NCI-H2171 (cell line): ENCODE data around the gene INF2.

Experiments
- DNase-seq: peaks from one replicate; lab custom pipeline; 2025; lab: John Stamatoyannopoulos, UW

Gene INF2

GRCh38 chr14:104689881-104690711 is 678 bp downstream of the INF2 start:
- DNase-seq = no peak

- no peak for DNase-seq
Observed at GRCh38 chr14:104690861-104691455, 1.5 kb downstream of the INF2 start.

- no peak for DNase-seq
Observed at GRCh38 chr14:104691546-104692260, 2.3 kb downstream of the INF2 start.

- DNase-seq = no peak
Observed at GRCh38 chr14:104692261-104692938, 3.0 kb downstream of the INF2 start.

GRCh38 chr14:104692939-104693315 is 3.5 kb downstream of the INF2 start:
- no peak for DNase-seq

GRCh38 chr14:104693482-104694431 is 4.3 kb downstream of the INF2 start:
- no peak for DNase-seq

GRCh38 chr14:104694475-104694950 is 5.1 kb downstream of the INF2 start:
- DNase-seq = no peak

GRCh38 chr14:104694991-104695659 is 5.7 kb downstream of the INF2 start:
- no peak for DNase-seq

GRCh38 chr14:104695660-104696000 is 6.2 kb downstream of the INF2 start:
- DNase-seq = no peak

- DNase-seq = no peak
Observed at GRCh38 chr14:104696671-104697316, 7.4 kb downstream of the INF2 start.

GRCh38 chr14:104697317-104697703 is 7.9 kb downstream of the INF2 start:
- no peak for DNase-seq

- DNase-seq = no peak
Observed at GRCh38 chr14:104697892-104698583, 8.6 kb downstream of the INF2 start.

GRCh38 chr14:104698688-104699425 is 9.4 kb downstream of the INF2 start:
- no peak for DNase-seq

GRCh38 chr14:104699426-104699748 is 10.0 kb downstream of the INF2 start:
- no peak for DNase-seq

- no peak for DNase-seq
Observed at GRCh38 chr14:104700225-104700651, 10.8 kb downstream of the INF2 start.

- DNase-seq = no peak
Observed at GRCh38 chr14:104700747-104701217, 11.4 kb downstream of the INF2 start.

- DNase-seq = no peak
Observed at GRCh38 chr14:104701383-104702076, 12.1 kb downstream of the INF2 start.

- no peak for DNase-seq
Observed at GRCh38 chr14:104702106-104702505, 12.7 kb downstream of the INF2 start.
